DOHH2 (cell line): Measurements from ENCODE around the gene ALPI.
"Not testable (repeated sequence)": the region's sequence is repeated elsewhere in the genome, so short reads cannot be mapped to it uniquely, and the experiment has no call there.

Experiments
- CTCF ChIP-seq: fragments of 200-600 bp; sonication (generic); IDR thresholded peaks from one replicate; pipeline ENCODE4 v1.5.1; 2014; ENCODE audit warnings: antibody characterized with exemption, mild to moderate bottlenecking, low read depth, low read length; ENCODE audit not compliant: poor library complexity, severe bottlenecking
- EZH2phosphoT487 ChIP-seq: fragments of 200-600 bp; sonication (generic); IDR thresholded peaks from 2 replicates; pipeline ENCODE4 v1.6.1; 2017; ENCODE audit warnings: borderline replicate concordance, mild to moderate bottlenecking, antibody characterized with exemption, low read length, moderate library complexity, mixed read lengths

- TF ChIP-seq CTCF, EZH2phosphoT487: not testable (repeated sequence)
Measured at GRCh38 chr2:232443047-232443446, 12.9 kb upstream of the ALPI start.
